ENCODE data around the gene LSM10. TPM values are rescaled to one million over a fixed set of nuclear protein-coding genes. Genes with fewer than 3 reads are reported as not detected.

The LSM10 gene
- total and polyA plus RNA-seq, 2 of the 4 experiments (the other 2 are of a cell fraction) = 11.7 to 78.9 TPM

GRCh38 chr1:36436821-36437220 lies 39.1 kb upstream of the LSM10 start:
- in situ Hi-C loops (cut with MboI; ENCODE audit: low sequenced_read_pairs) = no loop called here
- no CpG with 5 or more reads among the region's 1 CpG for WGBS, 2 experiments (ENCODE audit: extremely low coverage in 2 of 2, insufficient read length in 1 of 2)
- intact Hi-C loops (cut with micrococcal nuclease) = no loop called here
- ChIA-PET CTCF (no interaction called here), POLR2A (ENCODE audit: unreplicated experiment) (no interaction called here)
- Histone ChIP-seq H3K4me2 (ENCODE audit: low read depth, low read length) (no peak overlapping the region), H2BK15ac (ENCODE audit: low read depth, low read length) (no peak overlapping the region), H2BK20ac (ENCODE audit: low read depth, low read length) (no peak overlapping the region), H3K14ac (replicated peaks; ENCODE audit: low read depth, low read length) (no peak overlapping the region; the same call in 1 of the 2 replicates), H3K4me1 (ENCODE audit: control insufficient read depth, insufficient read depth, low read length) (peaks cover 3% of the 10 kb centered on the region; the same call in 1 of the 2 replicates), H2BK5ac (ENCODE audit: low read depth, low read length, poor library complexity, severe bottlenecking) (no peak overlapping the region), H2BK120ac (ENCODE audit: low read depth, low read length) (no peak overlapping the region), H3K23ac (ENCODE audit: low read depth, low read length) (no peak overlapping the region), H3K56ac (ENCODE audit: extremely low read depth, insufficient read depth, low read length) (no peak overlapping the region), H3K9ac (ENCODE audit: low read depth, low read length) (no peak overlapping the region), H4K91ac (ENCODE audit: insufficient read depth, low read depth, low read length) (no peak overlapping the region), H2AK5ac (ENCODE audit: low read depth, low read length) (no peak overlapping the region), H3K36me3 (ENCODE audit: control insufficient read depth, insufficient read depth, low read length) (peaks cover 9% of the 10 kb centered on the region), H3K27me3 (ENCODE audit: control insufficient read depth, insufficient read depth, low read length) (no peaks in the 10 kb centered on the region), H3K4ac (ENCODE audit: low read depth, low read length) (no peak overlapping the region), H3K27ac (ENCODE audit: insufficient read depth, low read length) (no peak overlapping the region), H2AK9ac (replicated peaks; ENCODE audit: low read depth, low read length, poor library complexity) (no peak overlapping the region), H3K9me3 (ENCODE audit: control insufficient read depth, insufficient read depth, low read length) (no peaks in the 10 kb centered on the region), H4K5ac (ENCODE audit: low read depth, low read length) (no peak overlapping the region), H2AFZ (replicated peaks; ENCODE audit: low read length, poor library complexity) (no peak overlapping the region), H3K18ac (ENCODE audit: low read depth, low read length) (no peak overlapping the region), H3K9me1 (ENCODE audit: insufficient read depth, low read length) (peaks cover 3% of the 10 kb centered on the region), H3K4me3 (ENCODE audit: insufficient read depth, low read depth, low read length) (no peak overlapping the region), H4K8ac (ENCODE audit: low read depth in 2 of 2, low read length in 2 of 2) (no peak overlapping the region), H3K79me1 (ENCODE audit: low read depth in 1 of 2, low read length in 2 of 2) (no peaks in the 10 kb centered on the region), H4K20me1 (ENCODE audit: insufficient read depth, low read length) (no peaks in the 10 kb centered on the region; the same call in 1 of the 2 replicates)
- DNase-seq (peak; percentile 52), ATAC-seq (ENCODE audit: low read depth) (peak; percentile 59; the same call in 1 of the 2 replicates)
- dilution Hi-C loops (cut with HindIII; ENCODE audit: low sequenced_read_pairs, unreplicated experiment) = no loop called here
- no peak for TF ChIP-seq RCOR1 (IDR thresholded peaks at IDR 0.05; ENCODE audit: insufficient replicate concordance, low read length)
- TF ChIP-seq ELK1 (IDR thresholded peaks at IDR 0.05; ENCODE audit: borderline replicate concordance, low read depth, low read length) = no peak
- TF ChIP-seq, protein P1, sequence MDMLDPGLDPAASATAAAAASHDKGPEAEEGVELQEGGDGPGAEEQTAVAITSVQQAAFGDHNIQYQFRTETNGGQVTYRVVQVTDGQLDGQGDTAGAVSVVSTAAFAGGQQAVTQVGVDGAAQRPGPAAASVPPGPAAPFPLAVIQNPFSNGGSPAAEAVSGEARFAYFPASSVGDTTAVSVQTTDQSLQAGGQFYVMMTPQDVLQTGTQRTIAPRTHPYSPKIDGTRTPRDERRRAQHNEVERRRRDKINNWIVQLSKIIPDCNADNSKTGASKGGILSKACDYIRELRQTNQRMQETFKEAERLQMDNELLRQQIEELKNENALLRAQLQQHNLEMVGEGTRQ (IDR thresholded peaks at IDR 0.05; ENCODE audit: low read depth, low read length) = no peak
- no peak for TF ChIP-seq MAFK (IDR thresholded peaks at IDR 0.05; ENCODE audit: low read depth, low read length)
- no peak for TF ChIP-seq MXI1 (IDR thresholded peaks at IDR 0.05; ENCODE audit: borderline replicate concordance, low read depth, low read length)
- no peak for TF ChIP-seq NFE2L2 (IDR thresholded peaks at IDR 0.05; ENCODE audit: low read depth, low read length)
- TF ChIP-seq RAD21 (IDR thresholded peaks at IDR 0.05; ENCODE audit: low read length) = no peak
- TF ChIP-seq MAZ (IDR thresholded peaks at IDR 0.05; ENCODE audit: borderline replicate concordance, low read depth, low read length) = no peak
- TF ChIP-seq POLR2A (IDR thresholded peaks at IDR 0.05; ENCODE audit: low read depth, low read length) = no peak
- no peak for TF ChIP-seq FOS (IDR thresholded peaks at IDR 0.05; ENCODE audit: low read depth, low read length)
- no peak for TF ChIP-seq CHD1 (IDR thresholded peaks at IDR 0.05; ENCODE audit: low read depth, low read length)
- TF ChIP-seq SMC3 (IDR thresholded peaks at IDR 0.05; ENCODE audit: low read depth, low read length) = no peak
- no peak for TF ChIP-seq CEBPB (IDR thresholded peaks at IDR 0.05; ENCODE audit: low read depth, low read length)
- TF ChIP-seq, protein P2, sequence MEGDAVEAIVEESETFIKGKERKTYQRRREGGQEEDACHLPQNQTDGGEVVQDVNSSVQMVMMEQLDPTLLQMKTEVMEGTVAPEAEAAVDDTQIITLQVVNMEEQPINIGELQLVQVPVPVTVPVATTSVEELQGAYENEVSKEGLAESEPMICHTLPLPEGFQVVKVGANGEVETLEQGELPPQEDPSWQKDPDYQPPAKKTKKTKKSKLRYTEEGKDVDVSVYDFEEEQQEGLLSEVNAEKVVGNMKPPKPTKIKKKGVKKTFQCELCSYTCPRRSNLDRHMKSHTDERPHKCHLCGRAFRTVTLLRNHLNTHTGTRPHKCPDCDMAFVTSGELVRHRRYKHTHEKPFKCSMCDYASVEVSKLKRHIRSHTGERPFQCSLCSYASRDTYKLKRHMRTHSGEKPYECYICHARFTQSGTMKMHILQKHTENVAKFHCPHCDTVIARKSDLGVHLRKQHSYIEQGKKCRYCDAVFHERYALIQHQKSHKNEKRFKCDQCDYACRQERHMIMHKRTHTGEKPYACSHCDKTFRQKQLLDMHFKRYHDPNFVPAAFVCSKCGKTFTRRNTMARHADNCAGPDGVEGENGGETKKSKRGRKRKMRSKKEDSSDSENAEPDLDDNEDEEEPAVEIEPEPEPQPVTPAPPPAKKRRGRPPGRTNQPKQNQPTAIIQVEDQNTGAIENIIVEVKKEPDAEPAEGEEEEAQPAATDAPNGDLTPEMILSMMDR (conservative IDR thresholded peaks at IDR 0.05; ENCODE audit: low read depth, low read length) = no peak
- TF ChIP-seq BHLHE40 (IDR thresholded peaks at IDR 0.05; ENCODE audit: low read depth, low read length) = no peak
- TF ChIP-seq RFX5 (IDR thresholded peaks at IDR 0.05; ENCODE audit: low read depth, low read length) = no peak
- no TSS peak for BruUV-seq (replicated peaks)
